Measurements from ENCODE around the gene FECH. TPM values are rescaled to one million over a fixed set of nuclear protein-coding genes. Genes with fewer than 3 reads are reported as not detected.

The FECH gene, protein sequence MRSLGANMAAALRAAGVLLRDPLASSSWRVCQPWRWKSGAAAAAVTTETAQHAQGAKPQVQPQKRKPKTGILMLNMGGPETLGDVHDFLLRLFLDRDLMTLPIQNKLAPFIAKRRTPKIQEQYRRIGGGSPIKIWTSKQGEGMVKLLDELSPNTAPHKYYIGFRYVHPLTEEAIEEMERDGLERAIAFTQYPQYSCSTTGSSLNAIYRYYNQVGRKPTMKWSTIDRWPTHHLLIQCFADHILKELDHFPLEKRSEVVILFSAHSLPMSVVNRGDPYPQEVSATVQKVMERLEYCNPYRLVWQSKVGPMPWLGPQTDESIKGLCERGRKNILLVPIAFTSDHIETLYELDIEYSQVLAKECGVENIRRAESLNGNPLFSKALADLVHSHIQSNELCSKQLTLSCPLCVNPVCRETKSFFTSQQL
- 10 to 100 TPM in 1 of 4 donors, 1 to 10 TPM in 3; 6.8 to 15.7 (median 8.2) TPM for polyA plus RNA-seq
- long read RNA-seq, donor 1, result 0 reads
- long read RNA-seq, donor 2, partial matches to known transcripts, result 0 of 2 reads
- long read RNA-seq, donor 2, other reads (novel, unspliced or antisense), result 0 of 2 reads
- long read RNA-seq, donor 3, partial matches to known transcripts, result 0 of 3 reads
- long read RNA-seq, donor 3, other reads (novel, unspliced or antisense), result 0 of 3 reads
- long read RNA-seq, donor 4, result 0 reads
- long read RNA-seq, donor 5, result 0 reads
- long read RNA-seq, donor 6, partial matches to known transcripts, result 0 of 1 reads
- long read RNA-seq, donor 6, other reads (novel, unspliced or antisense), result 0 of 1 reads
- long read RNA-seq, donor 7, transcript FECH-201 (11 exons, 3,853 nt), result major isoform, 12 of 12 reads
- long read RNA-seq, donor 7, partial matches to known transcripts, result 0 of 12 reads
- long read RNA-seq, donor 7, other reads (novel, unspliced or antisense), result 0 of 12 reads
- long read RNA-seq, donor 8, partial matches to known transcripts, result 0 of 1 reads
- long read RNA-seq, donor 8, other reads (novel, unspliced or antisense), result 0 of 1 reads
- long read RNA-seq, donor 9, result 0 reads
- long read RNA-seq, donor 10, transcript FECH-201 (11 exons, 3,853 nt), result major isoform, 5 of 6 reads
- long read RNA-seq, donor 10, partial matches to known transcripts, result 0 of 6 reads
- long read RNA-seq, donor 10, other reads (novel, unspliced or antisense), result 0 of 6 reads

DNA sequence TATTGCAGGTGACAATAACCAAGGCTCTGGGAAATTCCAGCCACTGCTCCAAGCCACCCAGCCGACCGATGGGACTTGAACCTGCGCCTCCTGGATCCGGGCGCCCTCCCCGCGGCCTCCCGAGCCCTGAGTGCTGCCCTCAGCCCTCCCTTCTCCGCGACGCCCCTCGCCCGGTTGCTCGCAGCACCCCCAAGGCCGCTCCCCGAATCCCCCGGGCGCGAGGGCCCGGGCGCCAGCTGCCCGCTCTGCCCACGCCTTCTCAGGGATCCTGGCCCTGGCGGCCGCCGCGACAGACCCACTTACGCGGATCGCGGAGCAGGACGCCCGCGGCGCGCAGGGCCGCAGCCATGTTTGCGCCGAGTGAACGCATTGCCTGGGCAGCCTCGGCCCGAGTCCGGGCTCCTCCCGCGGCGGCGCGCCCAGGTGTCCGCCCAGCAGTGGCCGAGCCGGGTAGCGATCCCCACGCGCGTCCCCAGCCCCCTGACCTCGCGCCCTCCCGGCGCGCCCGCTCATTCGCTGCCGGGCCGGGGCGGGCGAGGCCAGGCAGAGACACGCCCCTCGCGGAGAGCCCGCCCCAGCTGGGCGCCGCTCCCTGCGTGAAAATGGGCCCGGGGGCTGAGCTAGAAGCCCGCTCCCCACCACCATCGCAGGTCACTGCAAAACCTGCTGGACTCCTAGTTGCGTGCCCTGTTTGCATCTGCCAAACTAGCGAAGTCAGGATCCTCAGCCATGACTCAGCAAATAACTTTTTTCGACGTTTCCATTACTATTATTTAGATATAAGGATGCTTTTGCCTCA is at the start of gene FECH:
Gene FECH (minus strand): TSS at position 452 of the 799 bp plus-strand sequence. CDS start 82 bp downstream, at position 370.
- no peak for FAIRE-seq
- DNase-seq, result peak; percentile 77 to 82
- Histone ChIP-seq H3K27me3 (ENCODE audit: control insufficient read depth in 3 of 3, insufficient read depth in 3 of 3, low read length in 3 of 3) (no peaks in the 10 kb centered on the region), H3K36me3 (ENCODE audit: control insufficient read depth in 3 of 3, insufficient read depth in 2 of 3, low read depth in 1 of 3, low read length in 3 of 3) (peaks cover 0 to 7% (median 0%) of the 10 kb centered on the region in 3 donors), H3K9me3 (ENCODE audit: control insufficient read depth in 2 of 2, insufficient read depth in 1 of 2, low read depth in 1 of 2, low read length in 1 of 2) (no peaks in the 10 kb centered on the region), H3K4me3 (ENCODE audit: low read depth in 1 of 3, low read length in 3 of 3) (peak within 1 kb of the TSS; percentile 53 to 78 (median 74)), H3K27ac (ENCODE audit: low read depth in 1 of 3, low read length in 2 of 3) (peak within 1 kb of the TSS; percentile 52 to 75 (median 60)), H3K4me1 (ENCODE audit: control insufficient read depth in 3 of 3, insufficient read depth in 2 of 3, low read depth in 1 of 3, low read length in 2 of 3) (peaks cover 3 to 8% (median 8%) of the 10 kb centered on the region in 3 donors)
- 1% methylated on average over 59 to 80 of the region's 80 CpGs for WGBS, 3 donors

DNA sequence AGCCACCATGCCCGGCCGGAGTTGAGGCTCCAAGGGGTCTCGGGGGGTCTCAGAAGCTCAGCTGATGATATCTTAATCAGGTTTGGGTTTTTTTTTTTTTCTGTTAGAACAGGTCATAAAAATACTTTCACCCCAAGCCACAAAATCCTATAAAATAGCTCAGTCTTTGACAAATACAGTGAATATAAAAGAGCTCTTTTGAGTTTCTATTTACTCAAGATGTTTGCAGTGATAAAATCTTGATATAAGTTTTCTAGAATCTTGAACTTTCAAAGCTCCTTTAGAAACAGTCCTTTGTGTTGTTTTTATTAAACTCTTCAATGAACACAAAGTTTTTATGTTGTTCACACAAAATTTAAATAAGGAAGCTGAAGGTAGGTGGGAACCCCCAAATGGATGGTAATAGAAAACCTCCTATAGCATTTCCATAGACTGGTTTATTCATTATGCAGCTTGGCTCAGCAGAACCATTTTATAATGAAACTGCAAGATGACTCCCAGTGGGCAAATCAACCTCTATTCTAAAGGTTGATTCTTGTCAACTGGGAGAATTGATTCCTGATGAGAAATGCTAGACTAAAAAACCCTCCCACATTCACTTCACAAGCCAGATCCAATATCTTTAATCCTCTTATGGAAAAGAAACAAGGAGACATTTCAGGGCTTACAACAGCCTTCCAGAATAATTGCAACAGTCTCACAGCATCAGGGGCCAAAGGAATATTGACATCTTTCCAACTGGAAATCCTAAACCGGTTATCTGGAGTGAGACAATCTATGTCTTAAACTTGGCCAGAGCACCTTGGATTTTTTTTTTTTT is 48.7 kb upstream of the FECH start:
- Histone ChIP-seq H3K4me1 (ENCODE audit: control insufficient read depth in 3 of 3, insufficient read depth in 2 of 3, low read depth in 1 of 3, low read length in 2 of 3) (peaks cover 0 to 9% (median 4%) of the 10 kb centered on the region in 3 donors), H3K9me3 (ENCODE audit: control insufficient read depth in 2 of 2, insufficient read depth in 1 of 2, low read depth in 1 of 2, low read length in 1 of 2) (no peaks in the 10 kb centered on the region), H3K27ac (ENCODE audit: low read depth in 1 of 3, low read length in 2 of 3) (no peak overlapping the region), H3K27me3 (ENCODE audit: control insufficient read depth in 3 of 3, insufficient read depth in 3 of 3, low read length in 3 of 3) (no peaks in the 10 kb centered on the region), H3K4me3 (ENCODE audit: low read depth in 1 of 3, low read length in 3 of 3) (no peak overlapping the region), H3K36me3 (ENCODE audit: control insufficient read depth in 3 of 3, insufficient read depth in 2 of 3, low read depth in 1 of 3, low read length in 3 of 3) (no peaks in the 10 kb centered on the region)
- no peak for DNase-seq
- WGBS, 3 donors, result 75 to 83% (median 79%) methylated on average over 4 of the region's 4 CpGs
- FAIRE-seq, result no peak

DNA sequence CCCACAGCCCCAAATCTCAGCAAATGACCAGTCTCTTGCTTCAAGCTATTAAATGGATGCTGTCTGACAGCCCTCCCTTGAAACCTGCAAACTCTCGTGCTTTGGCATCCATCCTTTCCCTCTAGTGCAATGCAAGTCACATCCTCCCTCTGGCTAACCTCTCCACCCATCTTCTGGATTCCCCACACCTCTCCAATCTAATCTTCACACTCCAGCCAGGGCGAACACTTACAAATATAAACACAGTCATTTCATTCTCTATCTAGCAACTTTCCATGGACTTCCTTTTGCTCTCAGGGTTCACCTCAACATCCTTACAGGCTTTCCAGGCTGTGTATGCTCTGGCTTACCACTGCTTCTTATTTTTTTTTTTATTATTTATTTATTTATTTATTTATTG is 45.2 kb upstream of the FECH start:
- Histone ChIP-seq H3K36me3 (ENCODE audit: control insufficient read depth in 3 of 3, insufficient read depth in 2 of 3, low read depth in 1 of 3, low read length in 3 of 3) (no peaks in the 10 kb centered on the region), H3K27ac (ENCODE audit: low read depth in 1 of 3, low read length in 2 of 3) (no peak overlapping the region), H3K27me3 (ENCODE audit: control insufficient read depth in 3 of 3, insufficient read depth in 3 of 3, low read length in 3 of 3) (no peaks in the 10 kb centered on the region), H3K4me3 (ENCODE audit: low read depth in 1 of 3, low read length in 3 of 3) (no peak overlapping the region), H3K9me3 (ENCODE audit: control insufficient read depth in 2 of 2, insufficient read depth in 1 of 2, low read depth in 1 of 2, low read length in 1 of 2) (no peaks in the 10 kb centered on the region), H3K4me1 (ENCODE audit: control insufficient read depth in 3 of 3, insufficient read depth in 2 of 3, low read depth in 1 of 3, low read length in 2 of 3) (peaks cover 0 to 15% (median 4%) of the 10 kb centered on the region in 3 donors)
- DNase-seq, result no peak
- FAIRE-seq, result no peak
- WGBS, 3 donors, result 83 to 94% (median 88%) methylated on average over 2 of the region's 2 CpGs

DNA sequence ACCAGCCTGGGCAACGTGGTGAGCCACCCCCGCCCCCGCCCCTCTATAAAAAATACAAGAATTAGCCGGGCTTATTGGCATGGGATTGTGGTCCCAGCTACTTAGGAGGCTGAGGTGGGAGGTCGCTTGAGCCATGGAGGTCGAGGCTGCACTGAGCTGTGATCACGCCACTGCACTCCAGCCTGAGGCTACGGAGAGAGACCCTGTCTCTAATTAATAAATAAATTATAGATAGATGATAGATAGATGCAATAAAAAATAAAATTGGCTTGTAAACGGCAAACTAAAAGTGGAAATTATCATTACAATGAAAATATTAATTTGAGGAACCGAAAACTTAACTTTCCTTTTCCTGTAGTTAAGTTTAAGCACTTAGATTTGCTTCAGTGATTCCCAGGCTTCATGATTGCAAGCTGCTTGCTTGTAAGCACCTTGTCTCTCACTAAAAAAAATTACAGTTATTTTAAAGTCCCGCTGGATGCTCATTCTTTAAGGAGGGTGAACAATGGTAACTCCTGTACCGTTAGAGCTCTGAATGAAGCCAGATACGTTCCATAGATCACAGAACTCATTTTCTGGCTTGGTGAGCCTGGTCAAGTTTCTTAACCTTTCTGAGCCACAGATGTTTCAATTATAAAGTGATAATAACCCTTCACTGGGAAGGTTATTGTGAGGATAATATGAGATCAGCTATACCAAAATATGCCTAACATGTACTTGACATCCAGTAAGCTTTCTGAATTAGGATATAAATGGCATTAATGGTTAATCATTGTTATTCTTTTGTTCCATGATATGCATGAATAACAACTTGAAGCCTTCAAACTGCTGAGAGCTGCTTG is 44.5 kb upstream of the FECH start:
- Histone ChIP-seq H3K27ac (ENCODE audit: low read depth in 1 of 3, low read length in 2 of 3) (peak overlapping the region; percentile 50 to 90 (median 87)), H3K27me3 (ENCODE audit: control insufficient read depth in 3 of 3, insufficient read depth in 3 of 3, low read length in 3 of 3) (no peaks in the 10 kb centered on the region), H3K4me3 (ENCODE audit: low read depth in 1 of 3, low read length in 3 of 3) (peak overlapping the region; percentile 39 to 97 (median 47)), H3K9me3 (ENCODE audit: control insufficient read depth in 2 of 2, insufficient read depth in 1 of 2, low read depth in 1 of 2, low read length in 1 of 2) (no peaks in the 10 kb centered on the region), H3K4me1 (ENCODE audit: control insufficient read depth in 3 of 3, insufficient read depth in 2 of 3, low read depth in 1 of 3, low read length in 2 of 3) (peaks cover 0 to 15% (median 4%) of the 10 kb centered on the region in 3 donors), H3K36me3 (ENCODE audit: control insufficient read depth in 3 of 3, insufficient read depth in 2 of 3, low read depth in 1 of 3, low read length in 3 of 3) (no peaks in the 10 kb centered on the region)
- no peak for FAIRE-seq
- no peak for DNase-seq
- WGBS, 3 donors, result 43 to 55% (median 45%) methylated on average over 13 of the region's 13 CpGs

DNA sequence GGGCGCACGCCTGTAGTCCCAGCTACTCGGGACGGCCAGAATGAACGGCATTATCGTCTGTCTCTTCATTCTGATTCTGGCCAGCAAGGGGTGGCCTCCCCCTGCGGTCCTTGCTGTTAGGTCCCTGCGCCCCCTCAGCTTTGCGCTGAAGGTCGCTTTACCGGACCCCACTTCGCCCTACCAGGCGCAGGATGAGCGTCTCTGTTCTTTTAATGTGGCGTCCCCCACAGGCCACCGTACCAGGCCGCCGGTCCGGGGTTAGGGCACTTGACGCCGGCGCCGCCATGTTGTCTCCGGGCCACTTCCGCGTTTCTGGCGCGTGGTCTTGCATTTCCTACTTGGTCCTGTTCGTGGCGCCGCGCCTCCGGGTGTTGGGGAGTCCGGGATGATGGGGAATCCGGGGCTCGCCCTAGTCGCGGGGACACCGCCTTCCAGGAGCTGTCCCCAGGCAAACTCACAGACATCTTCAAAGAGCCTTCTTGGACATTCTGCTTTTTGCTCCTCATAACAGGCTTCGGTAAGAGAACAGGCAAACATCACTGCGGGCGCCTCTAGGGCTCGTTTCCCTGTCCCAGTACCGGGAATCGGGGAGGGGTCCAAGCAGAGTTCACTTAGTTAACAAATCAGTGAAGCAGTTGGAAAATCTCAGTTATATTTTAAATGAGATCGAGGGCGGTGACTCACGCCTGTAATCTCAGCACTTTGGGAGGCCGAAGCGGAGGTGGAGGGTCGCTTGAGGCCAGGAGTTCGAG is 43.7 kb upstream of the FECH start:
- peaks cover 0 to 15% (median 4%) of the 10 kb centered on the region in 3 donors for H3K4me1 ChIP-seq (ENCODE audit: control insufficient read depth in 3 of 3, insufficient read depth in 2 of 3, low read depth in 1 of 3, low read length in 2 of 3)
- H3K27me3 ChIP-seq (ENCODE audit: control insufficient read depth in 3 of 3, insufficient read depth in 3 of 3, low read length in 3 of 3), result no peaks in the 10 kb centered on the region
- H3K9me3 ChIP-seq (ENCODE audit: control insufficient read depth in 2 of 2, insufficient read depth in 1 of 2, low read depth in 1 of 2, low read length in 1 of 2), result no peaks in the 10 kb centered on the region
- H3K4me3 ChIP-seq (ENCODE audit: low read depth in 1 of 3, low read length in 3 of 3), result peak overlapping the region; percentile 39 to 97 (median 47)
- WGBS, 3 donors, result 1 to 2% (median 1%) methylated on average over 50 to 52 of the region's 52 CpGs
- peak overlapping the region; percentile 50 to 90 (median 87) for H3K27ac ChIP-seq (ENCODE audit: low read depth in 1 of 3, low read length in 2 of 3)
- H3K36me3 ChIP-seq (ENCODE audit: control insufficient read depth in 3 of 3, insufficient read depth in 2 of 3, low read depth in 1 of 3, low read length in 3 of 3), result no peaks in the 10 kb centered on the region
- FAIRE-seq (no peak), DNase-seq (peak; percentile 97)

DNA sequence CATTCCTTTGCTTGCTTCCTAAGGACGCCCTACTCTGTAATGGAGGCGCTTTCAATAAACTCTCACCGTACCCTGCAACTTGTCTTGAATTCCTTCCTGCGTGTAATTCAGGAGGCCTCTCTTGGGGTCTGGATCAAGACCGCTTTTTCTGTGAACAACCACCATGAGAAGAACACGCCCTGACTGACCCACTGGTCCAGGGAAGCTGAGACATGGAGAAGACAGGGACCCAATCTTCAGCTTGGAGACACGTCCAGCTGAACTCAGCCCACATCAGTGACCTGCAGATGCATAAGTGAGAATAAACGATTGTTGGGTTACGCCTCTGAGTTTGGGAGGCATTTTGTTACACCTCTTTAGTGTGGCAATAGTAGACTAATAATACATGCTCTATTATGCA is 42.9 kb upstream of the FECH start:
- WGBS, 3 donors, result 95 to 97% (median 97%) methylated on average over 9 of the region's 9 CpGs
- Histone ChIP-seq H3K4me1 (ENCODE audit: control insufficient read depth in 3 of 3, insufficient read depth in 2 of 3, low read depth in 1 of 3, low read length in 2 of 3) (peaks cover 0 to 15% (median 4%) of the 10 kb centered on the region in 3 donors), H3K4me3 (ENCODE audit: low read depth in 1 of 3, low read length in 3 of 3) (peak overlapping the region in 1 of 3 donors; percentile 97), H3K36me3 (ENCODE audit: control insufficient read depth in 3 of 3, insufficient read depth in 2 of 3, low read depth in 1 of 3, low read length in 3 of 3) (no peaks in the 10 kb centered on the region), H3K27me3 (ENCODE audit: control insufficient read depth in 3 of 3, insufficient read depth in 3 of 3, low read length in 3 of 3) (no peaks in the 10 kb centered on the region), H3K27ac (ENCODE audit: low read depth in 1 of 3, low read length in 2 of 3) (no peak overlapping the region), H3K9me3 (ENCODE audit: control insufficient read depth in 2 of 2, insufficient read depth in 1 of 2, low read depth in 1 of 2, low read length in 1 of 2) (no peaks in the 10 kb centered on the region)
- no peak for DNase-seq
- FAIRE-seq, result no peak

Data from small intestine (tissue), 16 donors.